MM.1S (cell line): Measurements from ENCODE around the gene MMP15.

Experiments used
- DNase-seq: peaks from one replicate; pipeline ENCODE4 v3.0.0-alpha.2; 2015
- H2AFZ ChIP-seq: fragments of 300-600 bp; sonication (generic); 2 replicates; pipeline ENCODE4 v1.6.0; 2016; ENCODE audit warnings: antibody characterized with exemption, low read length
- H3F3A ChIP-seq: fragments of 300-600 bp; sonication (generic); 2 replicates; pipeline ENCODE4 v1.6.1; 2016; ENCODE audit warnings: mild to moderate bottlenecking, antibody characterized with exemption, low read length, moderate library complexity, mixed read lengths; ENCODE audit not compliant: insufficient read depth
- H3K27ac ChIP-seq: fragments of 300-600 bp; sonication (generic); 2 replicates; pipeline ENCODE4 v1.5.1; 2016; ENCODE audit warnings: mild to moderate bottlenecking, low read length
- H3K27me3 ChIP-seq: fragments of 300-600 bp; sonication (generic); replicated peaks from 2 replicates; pipeline ENCODE4 v1.6.0; 2016; ENCODE audit warnings: low read length; ENCODE audit not compliant: insufficient read depth
- H3K36me3 ChIP-seq: fragments of 300-600 bp; sonication (generic); replicated peaks from 2 replicates; pipeline ENCODE4 v1.6.1; 2016; ENCODE audit warnings: mild to moderate bottlenecking, low read length, mixed read lengths; ENCODE audit not compliant: insufficient read depth
- H3K4me1 ChIP-seq: fragments of 300-600 bp; sonication (generic); 2 replicates; pipeline ENCODE4 v1.6.1; 2016; ENCODE audit warnings: low read length, mixed read lengths
- H3K4me2 ChIP-seq: fragments of 300-600 bp; sonication (generic); 2 replicates; pipeline ENCODE4 v1.6.0; 2016; ENCODE audit warnings: low read depth, low read length
- H3K4me3 ChIP-seq: fragments of 300-600 bp; sonication (generic); 2 replicates; pipeline ENCODE4 v1.5.1; 2016; ENCODE audit warnings: low read length, mixed read lengths
- H3K79me2 ChIP-seq: fragments of 300-600 bp; sonication (generic); 2 replicates; pipeline ENCODE4 v1.6.1; 2016; ENCODE audit warnings: mixed run types, low read length, mixed read lengths
- H3K9ac ChIP-seq: fragments of 300-600 bp; sonication (generic); 2 replicates; pipeline ENCODE4 v1.6.1; 2016; ENCODE audit warnings: low read length, mixed read lengths
- H3K9me2 ChIP-seq: fragments of 300-600 bp; sonication (generic); replicated peaks from 2 replicates; pipeline ENCODE4 v1.6.1; 2016; ENCODE audit warnings: mild to moderate bottlenecking, low read length, mixed read lengths; ENCODE audit not compliant: insufficient read depth
- H3K9me3 ChIP-seq: fragments of 300-600 bp; sonication (generic); replicated peaks from 2 replicates; pipeline ENCODE4 v1.6.1; 2016; ENCODE audit warnings: mild to moderate bottlenecking, low read length, mixed read lengths; ENCODE audit not compliant: insufficient read depth
- H4K20me1 ChIP-seq: fragments of 300-600 bp; sonication (generic); 2 replicates; pipeline ENCODE4 v1.6.1; 2016; ENCODE audit warnings: mild to moderate bottlenecking, low read length, moderate library complexity, mixed read lengths; ENCODE audit not compliant: insufficient read depth
- CTCF ChIP-seq: fragments of 300-600 bp; sonication (generic); IDR thresholded peaks from 2 replicates; pipeline ENCODE4 v1.5.1; 2016; ENCODE audit warnings: antibody characterized with exemption, low read length, mixed read lengths
- EZH2 ChIP-seq: fragments of 300-600 bp; sonication (generic); optimal IDR thresholded peaks from 2 replicates; pipeline ENCODE3; 2017; ENCODE audit warnings: low read depth, mild to moderate bottlenecking, antibody characterized with exemption, low read length, mixed read lengths
- EZH2phosphoT487 ChIP-seq: fragments of 300-600 bp; sonication (generic); IDR thresholded peaks from 2 replicates; pipeline ENCODE4 v1.6.1; 2018; ENCODE audit warnings: antibody characterized with exemption, low read length

The MMP15 gene

DNA sequence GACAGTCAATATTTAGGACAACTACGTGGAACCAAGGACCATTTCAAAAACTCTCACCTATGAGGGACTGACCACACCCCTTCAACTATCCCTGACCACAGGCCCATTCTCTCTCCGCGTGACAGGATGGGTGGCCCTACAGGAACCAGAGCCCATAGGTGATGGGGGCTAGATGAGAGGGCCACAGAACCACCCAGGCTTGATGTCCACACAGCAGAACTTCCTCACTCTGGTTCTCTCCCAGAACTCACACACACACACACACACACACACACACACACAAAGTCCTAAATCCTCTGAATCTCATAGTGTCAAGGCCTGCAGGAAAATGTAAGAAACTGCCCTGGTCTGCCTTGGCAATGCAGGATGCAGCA, 26.6 kb upstream of the MMP15 start:
- no peaks in the 10 kb centered on the region for H3K9me2 ChIP-seq
- no peak overlapping the region for H3K4me3 ChIP-seq
- no peak overlapping the region for H2AFZ ChIP-seq
- no peak for DNase-seq
- H3K27ac ChIP-seq, result no peak overlapping the region
- no peaks in the 10 kb centered on the region for H3K27me3 ChIP-seq
- H3K9ac ChIP-seq, result no peak overlapping the region; the same call in 1 of the 2 replicates
- H3K4me1 ChIP-seq, result peaks cover 19% of the 10 kb centered on the region
- peaks cover 15% of the 10 kb centered on the region for H3K79me2 ChIP-seq
- peaks cover 14% of the 10 kb centered on the region for H3F3A ChIP-seq
- H4K20me1 ChIP-seq, result no peaks in the 10 kb centered on the region; the same call in 1 of the 2 replicates
- H3K36me3 ChIP-seq, result no peaks in the 10 kb centered on the region
- no peaks in the 10 kb centered on the region for H3K9me3 ChIP-seq
- TF ChIP-seq EZH2phosphoT487 (no peak), CTCF (no peak), EZH2 (no peak)
- peak overlapping the region; percentile 98; the same call in 1 of the 2 replicates for H3K4me2 ChIP-seq

DNA sequence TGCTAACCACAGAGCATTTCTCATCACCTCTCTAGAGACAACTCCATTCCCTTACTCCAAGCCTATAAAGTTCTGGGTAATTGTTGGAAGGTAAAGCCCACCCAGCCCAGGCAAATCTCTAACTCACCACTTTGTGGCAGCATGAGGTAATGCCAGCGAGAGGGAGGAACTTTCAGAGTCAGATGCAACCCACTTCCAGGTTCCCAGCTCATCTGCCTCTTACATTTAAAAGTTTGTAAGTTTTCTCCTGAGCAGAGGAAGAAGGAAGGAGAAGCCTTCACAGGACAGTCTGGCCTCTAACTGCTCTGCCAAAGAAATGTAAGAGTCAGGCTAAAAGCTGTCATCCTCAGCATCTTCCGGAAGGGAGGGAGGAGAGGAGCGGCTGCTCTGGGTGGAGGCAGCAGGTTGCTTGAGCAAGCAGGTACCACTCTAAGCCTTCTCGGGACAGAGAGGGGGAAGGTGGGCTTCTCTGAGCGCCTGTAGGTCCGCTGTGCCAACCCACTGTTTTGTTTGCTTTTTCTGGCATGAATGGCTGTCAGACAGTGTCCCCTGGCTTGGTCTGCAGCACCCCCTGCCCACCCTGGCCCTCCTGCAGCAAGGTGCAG, 26.1 kb upstream of the MMP15 start:
- Histone ChIP-seq H3K9me3 (no peaks in the 10 kb centered on the region), H4K20me1 (no peaks in the 10 kb centered on the region; the same call in 1 of the 2 replicates), H3K4me3 (peak overlapping the region; percentile 61), H3K27me3 (no peaks in the 10 kb centered on the region), H3K9ac (peak overlapping the region; percentile 86), H3K79me2 (peaks cover 15% of the 10 kb centered on the region), H3K36me3 (no peaks in the 10 kb centered on the region), H3F3A (peaks cover 14% of the 10 kb centered on the region), H3K9me2 (no peaks in the 10 kb centered on the region), H3K4me1 (peaks cover 19% of the 10 kb centered on the region), H3K4me2 (peak overlapping the region; percentile 98), H3K27ac (peak overlapping the region; percentile 31; the same call in 1 of the 2 replicates), H2AFZ (peak overlapping the region; percentile 91)
- DNase-seq, result peak; percentile 36
- TF ChIP-seq EZH2, result no peak
- no peak for TF ChIP-seq EZH2phosphoT487
- no peak; the same call in 1 of the 2 replicates for TF ChIP-seq CTCF

DNA sequence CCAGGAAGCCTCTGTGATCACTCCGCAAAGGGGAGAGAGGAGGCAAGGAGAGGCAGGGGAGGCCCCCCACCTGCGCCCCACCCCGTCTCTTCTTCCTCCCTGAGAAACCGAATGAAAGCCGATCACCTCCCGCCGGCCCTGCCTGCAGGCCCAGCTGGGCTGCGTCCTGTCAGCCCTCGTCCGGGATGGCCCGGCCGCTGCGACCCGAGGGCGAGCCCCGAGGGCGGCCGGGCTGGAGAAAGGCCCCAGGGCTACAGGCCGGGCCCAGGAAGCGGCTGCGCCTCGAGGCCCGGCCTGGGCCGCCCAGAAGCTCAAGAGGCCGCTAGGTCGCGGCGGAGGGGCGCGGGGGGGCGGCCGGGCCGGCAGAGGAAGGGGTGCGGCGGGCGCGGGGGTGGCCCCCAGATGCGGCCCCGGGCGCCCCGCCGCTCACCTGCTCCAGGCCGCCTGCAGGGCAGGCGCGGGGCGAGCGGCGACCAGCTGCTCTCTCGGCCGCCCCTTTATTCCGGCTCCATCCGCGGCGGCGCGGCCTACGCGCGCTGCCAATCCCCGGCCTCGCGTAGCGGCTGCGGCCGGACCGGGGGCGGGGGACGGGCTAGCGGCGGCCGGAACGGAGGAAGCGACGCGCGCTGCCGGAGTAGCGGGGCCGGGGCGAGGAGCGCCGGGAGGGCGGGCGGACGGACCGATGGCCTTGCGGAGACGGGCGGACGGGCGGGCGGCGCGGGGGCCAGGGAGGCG, 25.4 kb upstream of the MMP15 start, which contains the start of gene ZNF319:
TSS of gene ZNF319 (minus strand) at position 702 of the 735 bp plus-strand sequence. CDS start 2,407 bp downstream, outside the sequence.
- DNase-seq, result peak; percentile 34
- Histone ChIP-seq H3K4me2 (peak within 1 kb of the TSS; percentile 100), H3K9me3 (no peaks in the 10 kb centered on the region), H4K20me1 (no peaks in the 10 kb centered on the region; the same call in 1 of the 2 replicates), H3K9ac (peak within 1 kb of the TSS; percentile 86), H3K27ac (peak within 1 kb of the TSS; percentile 74; the same call in 1 of the 2 replicates), H2AFZ (peak within 1 kb of the TSS; percentile 100), H3K9me2 (no peaks in the 10 kb centered on the region), H3K4me1 (peaks cover 17% of the 10 kb centered on the region), H3K4me3 (peak within 1 kb of the TSS; percentile 99), H3K36me3 (no peaks in the 10 kb centered on the region), H3K79me2 (peaks cover 15% of the 10 kb centered on the region), H3F3A (peaks cover 14% of the 10 kb centered on the region), H3K27me3 (no peaks in the 10 kb centered on the region)
- TF ChIP-seq EZH2phosphoT487, result no peak
- TF ChIP-seq CTCF, result no peak
- TF ChIP-seq EZH2, result no peak
